ENCODE results near the gene CHERP.
"Not testable (repeated sequence)": the region's sequence is repeated elsewhere in the genome, so short reads cannot be mapped to it uniquely, and the experiment has no call there.

CHERP gene

GRCh38 chr19:16575861-16576689, 33.8 kb upstream of the CHERP start:
- DNase-seq: no peak

- DNase-seq: no peak
These were observed 33.0 kb upstream of the CHERP start for GRCh38 chr19:16575282-16575681.

GRCh38 chr19:16573925-16574324, 31.7 kb upstream of the CHERP start:
- DNase-seq: no peak

- no peak for DNase-seq
These were observed 31.1 kb upstream of the CHERP start for GRCh38 chr19:16573296-16573695.

DNA sequence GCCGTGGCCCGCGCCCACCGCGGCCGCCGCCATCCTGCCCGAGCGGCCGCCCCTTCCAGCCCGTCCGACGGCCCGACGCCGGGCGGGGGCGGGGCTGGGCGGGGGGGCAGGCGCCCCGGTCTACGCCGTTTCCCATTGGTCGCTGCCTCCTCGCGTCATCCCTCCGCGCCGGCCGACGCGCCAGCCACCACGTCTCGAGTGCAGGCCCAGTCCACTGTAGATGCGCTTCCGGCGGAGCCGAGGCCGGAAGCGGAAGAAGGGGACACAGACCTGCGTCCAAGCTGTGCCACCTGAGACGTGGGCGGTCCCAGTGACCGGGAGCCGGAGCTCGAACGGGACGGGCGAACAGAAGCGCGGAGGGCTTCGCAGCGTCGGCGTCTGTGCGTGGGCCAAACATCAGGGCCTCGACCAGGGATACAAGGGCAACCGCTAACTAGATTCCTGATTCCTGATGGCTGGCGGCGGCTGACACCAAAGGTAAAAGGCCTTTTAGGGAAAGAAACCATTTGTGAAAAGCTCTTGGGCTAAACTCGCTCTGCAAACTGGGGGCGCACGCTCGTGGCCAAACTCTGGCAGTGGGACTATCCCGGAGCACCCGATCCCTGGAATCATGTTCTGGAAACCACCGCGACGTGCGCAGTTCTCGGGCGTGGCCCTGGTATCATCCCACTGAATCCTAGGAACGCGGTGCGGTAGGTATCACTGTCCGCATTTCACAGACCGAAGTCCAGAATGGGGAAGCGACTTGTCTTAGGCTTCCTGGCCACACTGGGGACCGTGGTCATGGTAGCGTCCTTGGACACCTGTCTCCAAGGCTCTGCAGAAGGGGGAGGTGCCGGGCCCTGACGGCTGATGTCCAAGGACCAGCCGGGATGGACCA, 30.3 kb upstream of the CHERP start, which contains the start of gene SLC35E1:
Gene SLC35E1 (minus strand): TSS at position 84 of the 880 bp plus-strand sequence. CDS start 51 bp downstream, at position 33.
- peak; percentile 92 for DNase-seq

DNA sequence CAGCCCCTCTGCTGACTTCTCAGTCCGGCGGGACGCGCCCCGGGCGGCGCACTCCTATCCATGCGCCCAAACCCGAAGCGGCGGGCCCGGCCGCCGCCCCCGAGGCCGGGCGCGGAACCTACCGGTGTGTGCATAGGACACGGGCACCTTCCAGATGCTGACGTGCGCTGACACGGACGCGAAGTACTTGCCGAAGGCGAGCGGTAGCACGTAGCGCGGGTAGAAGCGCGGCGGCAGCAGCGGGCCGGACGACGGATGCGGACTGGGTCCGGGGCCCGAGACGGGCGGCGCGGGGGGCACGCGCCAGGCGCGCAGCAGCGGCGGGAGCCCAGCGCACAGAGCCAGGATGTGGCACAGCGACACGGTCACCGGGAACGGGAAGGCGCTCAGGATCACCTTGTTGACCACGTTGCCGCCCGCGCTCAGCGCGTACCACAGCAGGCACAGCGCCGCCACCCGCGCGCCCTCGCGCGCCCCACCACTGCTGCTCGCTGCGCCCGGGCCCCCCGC, 29.6 kb upstream of the CHERP start:
- DNase-seq: peak; percentile 42

- no peak for DNase-seq
These were observed 29.0 kb upstream of the CHERP start for GRCh38 chr19:16571283-16571682.

- DNase-seq: no peak
These were observed 27.5 kb upstream of the CHERP start for GRCh38 chr19:16569609-16570320.

- no peak for DNase-seq
These were observed 24.5 kb upstream of the CHERP start for GRCh38 chr19:16566702-16567101.

GRCh38 chr19:16566161-16566560, 23.9 kb upstream of the CHERP start:
- peak; percentile 73 for DNase-seq

DNA sequence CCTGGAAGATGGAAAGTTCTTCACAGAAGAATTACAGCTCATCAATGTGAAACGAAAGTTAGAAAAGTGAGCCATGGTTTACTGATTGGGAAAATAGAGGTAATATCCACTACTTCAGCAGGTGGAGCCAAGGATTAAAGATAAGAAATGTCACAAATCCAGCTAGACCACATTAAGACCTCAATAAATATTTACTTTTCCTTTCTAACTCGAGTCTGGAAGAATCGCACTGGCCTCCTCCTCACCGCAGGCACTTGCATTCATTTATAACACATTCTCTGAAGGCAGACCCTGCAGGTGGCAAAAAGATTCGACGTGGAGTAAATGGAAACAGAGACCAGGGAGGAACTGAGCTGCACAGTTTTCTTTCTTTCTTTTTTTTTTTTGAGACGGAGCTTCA, 22.6 kb upstream of the CHERP start:
- DNase-seq: no peak

GRCh38 chr19:16562608-16563025, 20.4 kb upstream of the CHERP start:
- DNase-seq: no peak

DNA sequence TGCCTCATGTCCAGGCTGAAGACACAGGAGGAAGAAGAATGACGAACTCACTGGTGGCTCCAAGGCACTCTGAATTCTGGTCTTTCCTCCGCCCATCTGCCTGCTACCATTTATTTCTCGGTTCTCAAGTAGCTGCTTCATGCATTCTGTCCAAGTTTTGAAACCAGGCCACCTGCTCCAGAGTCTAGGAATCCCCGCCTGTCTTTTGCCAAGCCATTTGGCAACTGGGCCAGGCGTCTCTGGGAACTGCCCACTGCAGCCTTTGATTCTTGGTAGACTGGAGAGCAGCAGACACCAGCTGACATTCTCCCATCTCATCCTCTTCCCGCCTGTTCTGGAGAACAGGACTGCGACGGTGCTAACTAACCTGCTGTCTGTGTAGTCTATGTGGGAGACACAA, 19.1 kb upstream of the CHERP start:
- DNase-seq: no peak

GRCh38 chr19:16559780-16560276, 17.6 kb upstream of the CHERP start:
- DNase-seq: no peak

DNA sequence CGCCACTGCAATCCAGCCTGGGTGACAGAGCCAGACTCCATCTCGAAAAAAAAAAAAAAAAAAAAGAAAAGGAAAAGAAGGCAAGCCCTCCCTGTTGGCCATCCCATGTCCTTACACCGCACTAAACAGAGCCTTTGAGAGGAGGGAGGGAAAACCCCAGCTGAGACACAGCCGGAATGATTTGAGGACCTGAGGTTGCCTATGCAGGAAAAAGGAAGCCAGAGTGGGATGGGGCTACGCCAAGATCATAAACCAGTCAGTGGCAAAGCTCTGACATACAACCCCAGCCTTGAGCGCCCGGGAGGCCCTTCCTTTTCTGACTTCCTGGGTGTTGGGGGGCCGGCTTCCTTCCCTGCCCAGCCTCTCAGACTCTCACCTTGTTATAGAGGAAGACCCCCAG, 12.5 kb upstream of the CHERP start:
- DNase-seq: no peak

DNA sequence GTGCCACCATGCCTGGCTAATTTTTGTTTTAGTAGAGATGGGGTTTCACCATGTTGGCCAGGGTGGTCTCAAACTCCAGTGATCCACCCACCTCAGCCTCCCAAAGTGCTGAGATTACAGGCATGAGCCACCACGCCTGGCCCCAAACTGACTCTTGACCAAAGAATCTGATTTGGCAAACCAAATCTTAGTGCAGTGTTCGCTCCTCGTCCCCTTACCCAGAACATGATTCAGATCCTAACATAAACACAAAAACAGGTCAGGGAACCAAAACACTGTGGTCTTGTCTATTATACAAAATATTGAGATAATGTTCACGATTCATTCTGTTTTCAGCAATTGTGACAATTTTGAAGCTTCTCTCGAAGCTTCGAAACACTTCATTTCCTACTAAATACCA, 9.7 kb upstream of the CHERP start:
- DNase-seq: not testable (repeated sequence)

- DNase-seq: no peak
These were observed 6.7 kb upstream of the CHERP start for GRCh38 chr19:16548956-16549355.

- no peak for DNase-seq
These were observed 2.4 kb upstream of the CHERP start for GRCh38 chr19:16544473-16545231.

DNA sequence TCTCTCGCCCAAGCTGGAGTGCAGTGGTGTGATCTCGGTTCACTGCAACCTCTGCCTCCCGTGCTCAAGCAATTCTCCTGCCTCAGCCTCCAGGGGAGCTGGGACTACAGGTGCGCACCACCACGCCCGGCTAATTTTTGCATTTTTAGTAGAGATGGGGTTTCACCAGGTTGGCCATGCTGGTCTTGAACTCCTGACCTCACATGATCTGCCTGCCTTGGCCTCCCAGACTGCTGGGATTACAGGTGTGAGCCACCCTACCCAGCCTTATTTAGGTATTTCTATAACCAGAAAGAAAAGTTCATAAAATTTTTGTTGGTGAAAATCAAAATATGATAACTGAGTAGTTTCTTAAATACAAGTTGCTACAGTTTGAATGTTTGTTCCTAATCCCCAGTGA, 1.5 kb upstream of the CHERP start:
- not testable (repeated sequence) for DNase-seq

GRCh38 chr19:16542910-16543472, 754 bp upstream of the CHERP start:
- peak; percentile 10 for DNase-seq

- DNase-seq: peak; percentile 16
These were observed 652 bp downstream of the CHERP start for GRCh38 chr19:16541526-16542044.

Measured in activated naive CD4-positive, alpha-beta T cell treated with Interleukin-2 at 50 U/mL for 16 hours (primary cell).